Endothelial cell of umbilical vein (primary cell): ENCODE results near the gene MIA2. TPM values are rescaled to one million over a fixed set of nuclear protein-coding genes. Genes with fewer than 3 reads are reported as not detected.

ENCODE experiments used
- BruUV-seq: library from RNA; stranded (reverse); fragments of 400-500 nt; replicated peaks from 2 replicates; lab custom pipeline; 2021; lab: Mats Ljungman, UMichigan
- CTCF ChIA-PET: fragments of 300-600, 350-600 bp; sonication (Branson Sonifier 250); formaldehyde crosslinking; loops from one replicate; lab custom pipeline; 2021; ENCODE audit warnings: antibody characterized with exemption, inconsistent platforms; lab: Charles Lee
- POLR2A ChIA-PET: fragments of 300-600, 350-600 bp; sonication (Branson Sonifier 250); formaldehyde crosslinking; loops from one replicate; lab custom pipeline; 2021; ENCODE audit warnings: antibody characterized with exemption, inconsistent platforms; lab: Charles Lee
- DNase-seq: peaks from one replicate; pipeline ENCODE4 v3.0.0-alpha.2; 2011; ENCODE audit warnings: low read depth, low spot score
- FAIRE-seq: peaks from 2 replicates; lab custom pipeline; 2011; peaks lifted over from hg19 to GRCh38; lab: Jason Lieb, UNC
- H2AFZ ChIP-seq: 2 replicates; pipeline ENCODE4 v1.6.0; 2012; ENCODE audit warnings: low read depth, low read length, control low read depth, inconsistent platforms
- H3K27ac ChIP-seq: 2 replicates; pipeline ENCODE4 v1.5.1; 2011; ENCODE audit warnings: low read depth, mild to moderate bottlenecking, control low read depth, low read length, moderate library complexity; ENCODE audit not compliant: insufficient read depth
- H3K27me3 ChIP-seq, 2 experiments: 2 replicates each; pipeline versions ENCODE4 v1.6.0 to v1.6.1; 2011; ENCODE audit warnings: low read length in 2 of 2, mixed read lengths in 1 of 2; ENCODE audit not compliant: control insufficient read depth in 2 of 2, insufficient read depth in 2 of 2
- H3K36me3 ChIP-seq, 2 experiments: 2 replicates in 1 of 2; 3 replicates in 1 of 2; pipeline ENCODE4 v1.5.1; 2011; ENCODE audit warnings: low read length in 2 of 2, mild to moderate bottlenecking in 1 of 2, moderate library complexity in 1 of 2; ENCODE audit not compliant: control insufficient read depth in 2 of 2, insufficient read depth in 2 of 2; ENCODE audit errors: extremely low read depth in 1 of 2
- H3K4me1 ChIP-seq: 3 replicates; pipeline ENCODE4 v1.5.1; 2011; ENCODE audit warnings: mild to moderate bottlenecking, low read length; ENCODE audit not compliant: control insufficient read depth, insufficient read depth; ENCODE audit errors: extremely low read depth
- H3K4me2 ChIP-seq: 2 replicates; pipeline ENCODE4 v1.6.1; 2011; ENCODE audit warnings: low read length, control low read depth, mixed read lengths; ENCODE audit not compliant: insufficient read depth
- H3K4me3 ChIP-seq, 3 experiments: fragments of 200-600 bp in 1 of 3; sonication (generic), shearing (Covaris generic) in 1 of 3; replicated peaks in 1 of 3; 2 replicates each; pipeline ENCODE4 v1.5.1; 2011 to 2016; ENCODE audit warnings: control low read depth in 3 of 3, low read length in 3 of 3, mild to moderate bottlenecking in 2 of 3, inconsistent platforms in 1 of 3, low read depth in 1 of 3, moderate library complexity in 1 of 3; ENCODE audit not compliant: insufficient read depth in 1 of 3
- H3K79me2 ChIP-seq: 2 replicates; pipeline ENCODE4 v1.6.0; 2012; ENCODE audit warnings: low read length, inconsistent platforms; ENCODE audit not compliant: control insufficient read depth, insufficient read depth
- H3K9ac ChIP-seq: replicated peaks from 2 replicates; pipeline ENCODE3; 2011; ENCODE audit warnings: low read length, control low read depth; ENCODE audit not compliant: insufficient read depth; ENCODE audit errors: extremely low read depth
- H3K9me1 ChIP-seq: replicated peaks from 3 replicates; pipeline ENCODE4 v1.6.0; 2011; ENCODE audit warnings: mild to moderate bottlenecking, low read length; ENCODE audit not compliant: control insufficient read depth, insufficient read depth; ENCODE audit errors: extremely low read depth
- H3K9me3 ChIP-seq: replicated peaks from 2 replicates; pipeline ENCODE4 v1.5.1; 2012; ENCODE audit warnings: low read length, inconsistent platforms; ENCODE audit not compliant: control insufficient read depth, insufficient read depth
- H4K20me1 ChIP-seq: replicated peaks from 2 replicates; pipeline ENCODE3; 2011; ENCODE audit warnings: mild to moderate bottlenecking, low read length; ENCODE audit not compliant: control insufficient read depth, insufficient read depth; ENCODE audit errors: extremely low read depth
- FOS ChIP-seq: IDR thresholded peaks from 2 replicates; pipeline ENCODE4 v1.6.1; 2011; ENCODE audit warnings: mild to moderate bottlenecking, low read length, moderate library complexity, borderline replicate concordance; ENCODE audit not compliant: insufficient read depth
- GATA2 ChIP-seq: IDR thresholded peaks from 2 replicates; pipeline ENCODE4 v1.7.0; 2011; ENCODE audit warnings: low read depth, mild to moderate bottlenecking, moderate library complexity, mixed read lengths, low read length; ENCODE audit not compliant: insufficient read length, insufficient read depth
- MAX ChIP-seq: IDR thresholded peaks from 2 replicates; pipeline ENCODE4 v1.6.1; 2011; ENCODE audit not compliant: insufficient read depth, insufficient read length
- POLR2AphosphoS5 ChIP-seq: IDR thresholded peaks from 2 replicates; pipeline ENCODE4 v1.6.1; 2012; ENCODE audit warnings: low read depth, mild to moderate bottlenecking, control low read depth, low read length, moderate library complexity; ENCODE audit not compliant: insufficient read depth
- dilution Hi-C: fragments of 300-500 bp; cut with MboI; formaldehyde crosslinking; loops from one replicate; pipeline ENCODE4 v1.15.0; 2019; ENCODE audit warnings: low sequenced_read_pairs; ENCODE audit not compliant: extremely low pct_ligation_motif_present
- intact Hi-C: fragments of 100-400 bp; cut with micrococcal nuclease; formaldehyde crosslinking; loops from one replicate; pipeline ENCODE4 v1.10.0; 2022
- polyA plus RNA-seq, 4 experiments: library from polyadenylated mRNA; depleted of rRNA in 3 of 4; stranded (reverse) in 3 of 4; unstranded in 1 of 4; fragments of >200 nt; gene quantifications; 2 replicates each; pipeline versions ENCODE4 v1.2.1 to v1.2.3, GENCODE V29; 2011 to 2012; ENCODE audit warnings: missing spikeins in 1 of 4
- total RNA-seq: library from RNA; stranded (reverse); gene quantifications from 2 replicates; pipeline ENCODE4 v1.2.3, GENCODE V29; 2021

Gene MIA2
- total and polyA plus RNA-seq, 2 donors (not counting 3 experiments of a cell fraction or from before 2014, with no cell fraction given), result 9.4 to 14.9 TPM

- TF ChIP-seq POLR2AphosphoS5 (peak; percentile 17), FOS (no peak)
- peaks cover 33% of the 10 kb centered on the region for H3K4me1 ChIP-seq
- peaks cover 2% of the 10 kb centered on the region for H4K20me1 ChIP-seq
- peaks cover 28% of the 10 kb centered on the region for H3K79me2 ChIP-seq
- no peaks in the 10 kb centered on the region for H3K36me3 ChIP-seq
- H2AFZ ChIP-seq, result peak overlapping the region; percentile 95
- H3K4me2 ChIP-seq, result peak overlapping the region; percentile 87
- intact Hi-C loops, result loop anchor here (1.0 to 2.0 kb wide), 4 partner anchors 57 to 329 kb away; partner anchors contain the start of genes SEC23A and TRAPPC6B
- peak overlapping the region; percentile 64 to 85 (median 65) for H3K4me3 ChIP-seq
- FAIRE-seq (no peak), DNase-seq (peak; percentile 50)
- no peaks in the 10 kb centered on the region for H3K27me3 ChIP-seq
- BruUV-seq, result TSS peak; percentile 12
- CTCF ChIA-PET, result interaction anchor here (1.4 to 2.6 kb wide), 5 partner anchors 10 to 324 kb away, joined by 4 to 9 read pairs (median 4); partner anchors contain the start of genes GEMIN2 and TRAPPC6B
- POLR2A ChIA-PET, result interaction anchor here (1.5 to 1.9 kb wide), 4 partner anchors 55 to 329 kb away, joined by 5 to 9 read pairs (median 7); partner anchors contain the start of genes SEC23A and TRAPPC6B
- peak overlapping the region; percentile 99 for H3K27ac ChIP-seq
- dilution Hi-C loops, result no loop called here
- H3K9ac ChIP-seq, result peak overlapping the region; percentile 96
- H3K9me1 ChIP-seq, result no peaks in the 10 kb centered on the region
- H3K9me3 ChIP-seq, result no peaks in the 10 kb centered on the region
Measured at GRCh38 chr14:39431416-39432178, 197.9 kb downstream of the MIA2 start.

- ChIA-PET POLR2A (interaction anchor here (0.6 to 1.9 kb wide), 5 partner anchors 56 to 1176 kb away, joined by 3 to 9 read pairs (median 6); partner anchors contain the start of genes CLEC14A, SEC23A and TRAPPC6B), CTCF (interaction anchor here (0.6 to 2.6 kb wide), 5 partner anchors 10 to 325 kb away, joined by 3 to 9 read pairs (median 4); partner anchors contain the start of genes GEMIN2 and TRAPPC6B)
- DNase-seq (peak; percentile 96), FAIRE-seq (peak; percentile 89)
- peak; percentile 79 for TF ChIP-seq MAX
- TF ChIP-seq POLR2AphosphoS5, result peak; percentile 67
- TF ChIP-seq GATA2, result no peak
- Histone ChIP-seq H3K79me2 (peaks cover 28% of the 10 kb centered on the region), H3K27me3 (no peaks in the 10 kb centered on the region), H3K9me3 (no peaks in the 10 kb centered on the region), H3K27ac (peak within 1 kb of the TSS; percentile 99), H3K4me2 (peak within 1 kb of the TSS; percentile 98), H3K4me3 (peak within 1 kb of the TSS; percentile 81 to 85 (median 84)), H3K9ac (peak within 1 kb of the TSS; percentile 96), H2AFZ (peak within 1 kb of the TSS; percentile 95), H3K36me3 (no peaks in the 10 kb centered on the region), H4K20me1 (peaks cover 2% of the 10 kb centered on the region), H3K9me1 (no peaks in the 10 kb centered on the region), H3K4me1 (peaks cover 27% of the 10 kb centered on the region)
- BruUV-seq, result no TSS peak
- intact Hi-C loops (loop anchor here (1.0 to 2.0 kb wide), 4 partner anchors 57 to 329 kb away; partner anchors contain the start of genes SEC23A and TRAPPC6B), dilution Hi-C loops (no loop called here)
Measured at GRCh38 chr14:39432179-39432618, 198.5 kb downstream of the MIA2 start, which contains the start of gene FBXO33. Gene FBXO33, minus strand, starts transcription at chr14:39432433. Its CDS starts 271 bp downstream, at chr14:39432162.
